IMR-90 (cell line): ENCODE measurements around the gene ELFN2. TPM values are rescaled to one million over a fixed set of nuclear protein-coding genes. Genes with fewer than 3 reads are reported as not detected.

Experiments used
- ATAC-seq: fragments of 200-7000 bp; cut with Tn5 transposase; 2 replicates; pipeline ENCODE4 v1.9.1; 2020; ENCODE audit warnings: low read depth, mild to moderate bottlenecking, moderate library complexity
- BruUV-seq: library from RNA; stranded (reverse); fragments of 400-500 nt; replicated peaks from 2 replicates; lab custom pipeline; 2021; lab: Mats Ljungman, UMichigan
- CTCF ChIA-PET: fragments of 300-600 bp; formaldehyde crosslinking; extraction: SDS; loops from one replicate; lab custom pipeline; 2021; ENCODE audit warnings: antibody characterized with exemption; lab: Yijun Ruan, JAX
- POLR2A ChIA-PET: fragments of 300-600 bp; sonication (Branson Sonifier 250); formaldehyde crosslinking; loops from one replicate; lab custom pipeline; 2022; ENCODE audit warnings: antibody characterized with exemption; ENCODE audit not compliant: unreplicated experiment; lab: Charles Lee
- DNase-seq: peaks from one replicate; pipeline ENCODE4 v3.0.0; 2013
- H2AFZ ChIP-seq: replicated peaks from 2 replicates; pipeline ENCODE3; 2013; ENCODE audit warnings: low read length, mild to moderate bottlenecking; ENCODE audit not compliant: poor library complexity
- H2AK5ac ChIP-seq: 2 replicates; pipeline ENCODE4 v1.6.1; 2013; ENCODE audit warnings: low read depth, low read length, inconsistent platforms
- H2AK9ac ChIP-seq: replicated peaks from 2 replicates; pipeline ENCODE3; 2013; ENCODE audit warnings: mild to moderate bottlenecking, low read depth, low read length, moderate library complexity; ENCODE audit not compliant: poor library complexity
- H2BK120ac ChIP-seq: 2 replicates; pipeline ENCODE4 v1.6.1; 2013; ENCODE audit warnings: low read depth, low read length, inconsistent platforms
- H2BK15ac ChIP-seq: 3 replicates; pipeline ENCODE4 v1.6.1; 2013; ENCODE audit warnings: low read depth, low read length, inconsistent platforms
- H2BK20ac ChIP-seq: 2 replicates; pipeline ENCODE4 v1.6.1; 2013; ENCODE audit warnings: low read depth, mild to moderate bottlenecking, inconsistent platforms, low read length, moderate library complexity
- H2BK5ac ChIP-seq: 2 replicates; pipeline ENCODE4 v1.6.1; 2013; ENCODE audit warnings: mild to moderate bottlenecking, low read depth, low read length, inconsistent platforms; ENCODE audit not compliant: poor library complexity, severe bottlenecking
- H3K14ac ChIP-seq: replicated peaks from 2 replicates; pipeline ENCODE4 v1.6.1; 2013; ENCODE audit warnings: low read depth, low read length, inconsistent platforms
- H3K18ac ChIP-seq: 2 replicates; pipeline ENCODE4 v1.6.1; 2013; ENCODE audit warnings: low read depth, low read length, control low read depth
- H3K23ac ChIP-seq: 2 replicates; pipeline ENCODE4 v1.6.1; 2013; ENCODE audit warnings: low read depth, low read length, inconsistent platforms
- H3K27ac ChIP-seq: 2 replicates; pipeline ENCODE4 v1.5.1; 2013; ENCODE audit warnings: mild to moderate bottlenecking, control low read depth, low read length; ENCODE audit not compliant: insufficient read depth
- H3K27me3 ChIP-seq: 2 replicates; pipeline ENCODE4 v1.6.1; 2013; ENCODE audit warnings: low read length; ENCODE audit not compliant: control insufficient read depth, insufficient read depth
- H3K36me3 ChIP-seq: 2 replicates; pipeline ENCODE4 v1.6.1; 2013; ENCODE audit warnings: low read length, mixed read lengths; ENCODE audit not compliant: control insufficient read depth, insufficient read depth
- H3K4ac ChIP-seq: 2 replicates; pipeline ENCODE4 v1.6.1; 2013; ENCODE audit warnings: low read depth, low read length, inconsistent platforms
- H3K4me1 ChIP-seq: 2 replicates; pipeline ENCODE4 v1.6.1; 2013; ENCODE audit warnings: low read length, mixed read lengths; ENCODE audit not compliant: control insufficient read depth, insufficient read depth
- H3K4me2 ChIP-seq: 2 replicates; pipeline ENCODE4 v1.6.1; 2013; ENCODE audit warnings: low read depth, mild to moderate bottlenecking, control low read depth, low read length, moderate library complexity
- H3K4me3 ChIP-seq: 2 replicates; pipeline ENCODE4 v1.5.1; 2013; ENCODE audit warnings: low read depth, mild to moderate bottlenecking, control low read depth, low read length, moderate library complexity; ENCODE audit not compliant: insufficient read depth
- H3K56ac ChIP-seq: 2 replicates; pipeline ENCODE4 v1.6.1; 2013; ENCODE audit warnings: low read length, inconsistent platforms; ENCODE audit not compliant: insufficient read depth; ENCODE audit errors: extremely low read depth
- H3K79me1 ChIP-seq, 2 experiments: 2 replicates each; pipeline ENCODE4 v1.6.1; 2013; ENCODE audit warnings: low read length in 2 of 2, inconsistent platforms in 1 of 2, low read depth in 1 of 2
- H3K9ac ChIP-seq: 2 replicates; pipeline ENCODE4 v1.6.1; 2013; ENCODE audit warnings: low read depth, low read length, control low read depth
- H3K9me1 ChIP-seq: 2 replicates; pipeline ENCODE4 v1.6.1; 2013; ENCODE audit warnings: low read length, inconsistent platforms; ENCODE audit not compliant: insufficient read depth
- H3K9me3 ChIP-seq: 2 replicates; pipeline ENCODE4 v1.6.1; 2013; ENCODE audit warnings: low read length; ENCODE audit not compliant: control insufficient read depth, insufficient read depth
- H4K20me1 ChIP-seq: 2 replicates; pipeline ENCODE4 v1.6.1; 2013; ENCODE audit warnings: low read length, inconsistent platforms; ENCODE audit not compliant: insufficient read depth
- H4K5ac ChIP-seq: 2 replicates; pipeline ENCODE4 v1.6.1; 2013; ENCODE audit warnings: mild to moderate bottlenecking, low read depth, low read length, control low read depth
- H4K8ac ChIP-seq, 2 experiments: 2 replicates each; pipeline ENCODE4 v1.6.1; 2013; ENCODE audit warnings: low read depth in 2 of 2, low read length in 2 of 2, control low read depth in 1 of 2, inconsistent platforms in 1 of 2
- H4K91ac ChIP-seq: 2 replicates; pipeline ENCODE4 v1.6.1; 2013; ENCODE audit warnings: low read depth, low read length, inconsistent platforms; ENCODE audit not compliant: insufficient read depth
- BHLHE40 ChIP-seq: fragments of 150-350 bp; IDR thresholded peaks from 2 replicates; pipeline ENCODE4 v1.6.1; 2016; ENCODE audit warnings: mild to moderate bottlenecking, low read depth, low read length
- MAFK ChIP-seq: IDR thresholded peaks from 2 replicates; pipeline ENCODE4 v1.6.1; 2012; ENCODE audit warnings: low read depth, low read length, improper control_type of control experiment
- USF2 ChIP-seq: fragments of 150-350 bp; IDR thresholded peaks from 2 replicates; pipeline ENCODE4 v1.6.1; 2017; ENCODE audit warnings: mild to moderate bottlenecking, antibody characterized with exemption, low read length, low read depth
- WGBS, 2 experiments: methylation state at CpG; one replicate each; pipeline versions ENCODE4 v1.1.5 to v1.1.7; 2013; ENCODE audit warnings: missing lambda C conversion rate in 2 of 2; ENCODE audit not compliant: insufficient read length in 1 of 2; ENCODE audit errors: extremely low coverage in 2 of 2; 5-methylcytosine and 5-hydroxymethylcytosine counted together
- dilution Hi-C: fragments of 300-500 bp; cut with HindIII; formaldehyde crosslinking; loops from one replicate; pipeline ENCODE4 v1.14.3; 2018; ENCODE audit warnings: low sequenced_read_pairs; ENCODE audit not compliant: unreplicated experiment
- in situ Hi-C: fragments of 300-500 bp; cut with MboI; formaldehyde crosslinking; loops from 3 replicates; pipeline ENCODE4 v1.14.3; 2019; ENCODE audit warnings: low sequenced_read_pairs, inconsistent platforms, mixed read lengths
- intact Hi-C: fragments of 100-400 bp; cut with micrococcal nuclease; formaldehyde crosslinking; loops from 2 replicates; pipeline ENCODE4 v1.10.0; 2022
- polyA plus RNA-seq, 3 experiments: library from polyadenylated mRNA; depleted of rRNA; stranded (reverse); fragments of >200 nt; gene quantifications; 2 replicates each; pipeline ENCODE4 v1.2.3, GENCODE V29; 2012; ENCODE audit warnings: low replicate concordance in 1 of 3
- total RNA-seq: library from RNA; depleted of rRNA; stranded (reverse); fragments of >200 nt; gene quantifications from 2 replicates; pipeline ENCODE4 v1.2.3, GENCODE V29; 2012

The ELFN2 gene
- total and polyA plus RNA-seq, 2 of the 4 experiments (the other 2 are of a cell fraction) = 0.72 to 5.0 TPM

GRCh38 chr22:37432708-37433054 lies 5.4 kb upstream of the ELFN2 start:
- 82% methylated on average over 2 of the region's 3 CpGs; no CpG with 5 or more reads in 1 of the 2 experiments for WGBS, 2 experiments
- H3K9ac ChIP-seq = no peak overlapping the region

More at GRCh38 chr22:37432708-37433054, 5.4 kb upstream of the ELFN2 start:
- Histone ChIP-seq H4K5ac (peak overlapping the region; percentile 47; the same call in 1 of the 2 replicates), H3K18ac (peak overlapping the region; percentile 52), H4K91ac (peak overlapping the region; percentile 86), H3K27me3 (no peaks in the 10 kb centered on the region), H3K14ac (peak overlapping the region; percentile 77), H3K4me1 (peaks cover 10% of the 10 kb centered on the region), H4K20me1 (peaks cover 3% of the 10 kb centered on the region; the same call in 1 of the 2 replicates), H2AK5ac (peak overlapping the region; percentile 70), H2BK5ac (peak overlapping the region; percentile 88), H3K56ac (0 out of 2 replicates have a peak overlapping the region, but pooled peaks have one; percentile 11), H3K9me3 (peaks cover 19% of the 10 kb centered on the region), H2AFZ (peak overlapping the region; percentile 72), H2AK9ac (peak overlapping the region; percentile 89), H2BK15ac (peak overlapping the region; percentile 79; the same call in 2 of the 3 replicates), H3K4ac (peak overlapping the region; percentile 90), H3K27ac (peak overlapping the region; percentile 71), H2BK20ac (peak overlapping the region; percentile 93), H3K79me1 (peaks cover 0 to 11% of the 10 kb centered on the region in 2 experiments; a peak in 1 of 4 replicates), H4K8ac (peak overlapping the region; percentile 40 to 81), H2BK120ac (peak overlapping the region; percentile 87), H3K23ac (peak overlapping the region; percentile 80; the same call in 1 of the 2 replicates), H3K36me3 (no peaks in the 10 kb centered on the region), H3K4me3 (no peak overlapping the region), H3K9me1 (peaks cover 22% of the 10 kb centered on the region), H3K4me2 (no peak overlapping the region)
- no peak for TF ChIP-seq MAFK
- TF ChIP-seq USF2 = 0 out of 2 replicates have a peak, but pooled peaks have one; percentile 64
- TF ChIP-seq BHLHE40 = no peak
- in situ Hi-C loops (no loop called here), intact Hi-C loops (loop anchor here (1.0 kb wide), 1 partner anchor 23 kb away; no protein-coding TSS in a partner anchor), dilution Hi-C loops (no loop called here)
- ChIA-PET CTCF (no interaction called here), POLR2A (no interaction called here)
- DNase-seq = no peak
- no peak for ATAC-seq
- no TSS peak for BruUV-seq
